Lower leg skin (tissue), 4 donors: ENCODE results near the gene HRH1. TPM values are rescaled to one million over a fixed set of nuclear protein-coding genes. Genes with fewer than 3 reads are reported as not detected.
"Not testable (repeated sequence)": the region's sequence is repeated elsewhere in the genome, so short reads cannot be mapped to it uniquely, and the experiment has no call there.

Source experiments
- DNase-seq, 2 donors: peaks; one replicate each; pipeline ENCODE4 v3.0.0-alpha.2; 2019; ENCODE audit warnings: low spot score in 2 of 2
- H3K4me3 ChIP-seq: fragments of 200-600 bp; sonication (generic); 2 replicates; pipeline ENCODE4 v1.5.1; 2017; ENCODE audit warnings: mild to moderate bottlenecking, low read depth; ENCODE audit not compliant: poor library complexity, severe bottlenecking
- POLR2A ChIP-seq, 2 donors: fragments of 450-650 bp; IDR thresholded peaks; one replicate each; pipeline ENCODE4 v1.6.1; 2016 to 2017; ENCODE audit warnings: antibody characterized with exemption in 2 of 2, mild to moderate bottlenecking in 1 of 2, moderate library complexity in 1 of 2
- WGBS, 2 donors: methylation state at CpG; one replicate each; pipeline ENCODE4 v1.1.5; 2018; 5-methylcytosine and 5-hydroxymethylcytosine counted together
- intact Hi-C: fragments of 100-400 bp; cut with DNase I; formaldehyde crosslinking; loops from one replicate; pipeline ENCODE4 v1.15.0; 2023; ENCODE audit warnings: low total_unique reads
- total RNA-seq, 4 donors: library from RNA; depleted of rRNA; stranded (reverse); fragments of >200 nt; gene quantifications; one replicate each; pipeline ENCODE4 v1.1.0, GENCODE V29; 2016
- TF ChIP-seq, protein P1 (sequence below), 3 donors: fragments of 450-650 bp; IDR thresholded peaks; one replicate each; pipeline ENCODE4 v1.5.1; 2016; ENCODE audit warnings: antibody characterized with exemption in 3 of 3, mild to moderate bottlenecking in 3 of 3, moderate library complexity in 2 of 3

HRH1 gene
- total RNA-seq, 4 donors from 2014 or later: 6.4 to 19.8 (median 10.1) TPM

DNA sequence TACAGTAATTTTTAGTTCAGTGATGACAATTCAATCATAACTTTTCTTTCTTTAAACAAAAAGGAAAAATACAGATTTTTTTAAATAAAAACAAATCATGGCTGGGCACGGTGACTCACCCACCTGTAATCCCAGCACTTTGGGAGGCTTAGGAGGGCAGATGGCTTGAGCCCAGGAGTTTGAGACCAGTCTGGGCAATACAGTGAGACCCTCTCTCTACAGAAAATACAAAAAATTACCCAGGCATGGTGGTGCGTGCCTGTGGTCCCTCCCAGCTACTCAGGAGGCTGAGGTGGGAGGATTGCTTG is 92.3 kb downstream of the HRH1 start:
- H3K4me3 ChIP-seq: no peak overlapping the region
- DNase-seq: no peak
- no peak for TF ChIP-seq POLR2A (IDR thresholded peaks at IDR 0.05)
- TF ChIP-seq, protein P1, sequence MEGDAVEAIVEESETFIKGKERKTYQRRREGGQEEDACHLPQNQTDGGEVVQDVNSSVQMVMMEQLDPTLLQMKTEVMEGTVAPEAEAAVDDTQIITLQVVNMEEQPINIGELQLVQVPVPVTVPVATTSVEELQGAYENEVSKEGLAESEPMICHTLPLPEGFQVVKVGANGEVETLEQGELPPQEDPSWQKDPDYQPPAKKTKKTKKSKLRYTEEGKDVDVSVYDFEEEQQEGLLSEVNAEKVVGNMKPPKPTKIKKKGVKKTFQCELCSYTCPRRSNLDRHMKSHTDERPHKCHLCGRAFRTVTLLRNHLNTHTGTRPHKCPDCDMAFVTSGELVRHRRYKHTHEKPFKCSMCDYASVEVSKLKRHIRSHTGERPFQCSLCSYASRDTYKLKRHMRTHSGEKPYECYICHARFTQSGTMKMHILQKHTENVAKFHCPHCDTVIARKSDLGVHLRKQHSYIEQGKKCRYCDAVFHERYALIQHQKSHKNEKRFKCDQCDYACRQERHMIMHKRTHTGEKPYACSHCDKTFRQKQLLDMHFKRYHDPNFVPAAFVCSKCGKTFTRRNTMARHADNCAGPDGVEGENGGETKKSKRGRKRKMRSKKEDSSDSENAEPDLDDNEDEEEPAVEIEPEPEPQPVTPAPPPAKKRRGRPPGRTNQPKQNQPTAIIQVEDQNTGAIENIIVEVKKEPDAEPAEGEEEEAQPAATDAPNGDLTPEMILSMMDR (IDR thresholded peaks at IDR 0.05): no peak
- WGBS, 2 donors: 88 to 93% methylated on average over 2 of the region's 2 CpGs
- intact Hi-C loops: no loop called here

DNA sequence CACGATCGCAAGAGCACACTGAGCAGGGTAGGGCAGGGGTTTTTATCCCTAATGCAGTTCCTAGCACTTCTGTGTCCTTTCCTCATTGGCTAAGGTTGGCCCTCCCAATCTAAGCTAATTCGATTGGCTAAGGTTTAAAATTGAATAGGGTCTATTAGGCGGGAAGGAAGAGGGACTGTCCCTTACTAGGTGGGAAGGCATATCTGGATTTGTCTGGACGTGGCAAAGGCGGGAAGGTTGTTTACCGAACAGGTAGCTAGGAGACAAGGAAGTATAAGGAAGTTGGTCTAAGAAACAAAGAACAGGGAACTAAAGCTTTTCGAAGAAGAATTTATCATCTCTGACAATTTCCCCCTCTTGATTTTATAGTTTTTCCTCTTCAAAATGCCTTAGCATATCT is 93.1 kb downstream of the HRH1 start:
- TF ChIP-seq POLR2A (IDR thresholded peaks at IDR 0.05): no peak
- TF ChIP-seq, protein P1 (IDR thresholded peaks at IDR 0.05): no peak
- DNase-seq: no peak
- 53 to 65% methylated on average over 8 of the region's 8 CpGs for WGBS, 2 donors
- intact Hi-C loops: no loop called here
- H3K4me3 ChIP-seq: no peak overlapping the region

DNA sequence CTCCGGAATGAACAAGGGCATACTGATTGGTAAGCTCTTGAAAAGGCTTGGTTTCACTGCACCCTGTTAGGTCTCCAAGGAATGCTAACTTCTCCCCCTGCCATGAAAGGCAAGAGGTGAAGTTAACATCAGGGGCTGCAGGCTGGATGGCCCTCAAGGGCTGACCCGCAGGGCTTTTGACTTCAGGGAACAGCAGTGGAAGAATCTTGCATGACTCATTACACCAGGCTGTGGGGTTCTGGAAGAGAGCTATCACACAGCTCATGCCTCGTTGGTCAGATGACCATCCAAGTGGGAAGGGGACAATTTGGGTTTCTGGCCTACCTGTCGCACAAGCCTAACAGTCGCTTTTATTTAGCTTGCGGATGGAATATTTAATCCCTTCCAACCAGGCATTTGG is 94.3 kb downstream of the HRH1 start:
- TF ChIP-seq, protein P1 (IDR thresholded peaks at IDR 0.05): no peak
- TF ChIP-seq POLR2A (IDR thresholded peaks at IDR 0.05): no peak
- no peak overlapping the region for H3K4me3 ChIP-seq
- intact Hi-C loops: no loop called here
- 92 to 94% methylated on average over 6 of the region's 6 CpGs for WGBS, 2 donors
- DNase-seq: no peak

DNA sequence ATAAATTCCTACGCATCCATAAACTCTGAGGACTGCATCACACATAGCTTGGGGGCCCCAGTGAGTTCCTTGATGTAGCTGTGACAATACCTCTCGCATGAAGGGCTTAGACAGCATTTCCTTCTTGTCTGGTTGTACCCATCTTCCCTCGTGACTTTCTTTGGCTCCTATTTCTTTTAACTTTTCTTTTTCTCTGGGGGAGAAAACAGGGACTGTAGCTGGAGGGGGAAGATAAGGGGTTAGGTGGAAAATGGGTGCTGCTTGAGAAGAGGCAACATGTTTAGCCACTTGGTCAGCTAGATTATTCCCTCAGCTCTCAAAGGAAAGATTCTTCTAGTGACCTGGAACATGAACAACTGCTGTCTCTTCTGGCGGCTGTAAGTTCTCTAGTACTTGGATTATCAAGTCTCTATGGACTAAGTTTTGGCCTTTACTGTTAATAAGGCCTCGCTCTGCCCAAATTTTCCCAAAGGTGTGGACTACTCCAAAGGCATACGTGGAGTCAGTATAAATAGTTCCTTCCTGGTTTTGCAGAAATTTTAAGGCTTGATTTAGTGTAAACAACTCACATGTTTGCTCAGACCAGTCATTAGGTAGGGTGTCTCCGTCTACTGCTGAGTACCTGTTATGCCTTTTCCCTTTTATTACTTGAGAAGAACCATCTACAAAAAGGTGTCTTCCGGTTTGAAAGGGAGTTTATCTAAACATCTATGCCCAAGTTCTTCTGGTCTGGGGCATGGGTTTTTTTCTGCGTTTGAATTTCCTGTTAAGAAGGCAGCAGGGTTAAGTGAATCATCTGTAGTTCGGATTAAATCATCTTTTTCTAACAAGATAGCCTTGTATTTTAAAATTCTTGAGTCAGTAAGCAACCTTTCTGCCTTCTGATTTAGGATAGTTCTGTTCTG is 96.9 kb downstream of the HRH1 start:
- DNase-seq: no peak
- intact Hi-C loops: no loop called here
- H3K4me3 ChIP-seq: no peak overlapping the region
- WGBS, 2 donors: 71 to 72% methylated on average over 10 of the region's 10 CpGs
- TF ChIP-seq, protein P1 (IDR thresholded peaks at IDR 0.05): no peak
- TF ChIP-seq POLR2A (IDR thresholded peaks at IDR 0.05): no peak

DNA sequence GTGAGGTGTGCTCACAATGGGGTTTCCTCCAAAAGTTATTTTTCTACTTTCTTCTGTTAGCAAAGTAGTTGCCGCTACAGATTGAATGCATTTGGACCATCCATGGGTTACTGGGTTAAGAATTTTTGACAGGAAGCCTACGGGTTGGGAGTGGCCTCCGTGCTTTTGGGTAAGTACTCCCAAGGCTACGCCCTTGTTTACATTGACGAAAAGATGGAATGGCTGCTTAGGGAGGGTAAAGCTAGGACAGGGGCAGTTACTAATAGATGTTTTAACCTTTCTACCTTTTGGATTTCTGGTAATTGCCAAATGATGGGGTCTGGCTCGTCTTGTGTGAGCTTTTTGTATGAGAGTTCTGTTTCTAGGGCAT is 97.5 kb downstream of the HRH1 start:
- DNase-seq: no peak
- WGBS, 2 donors: 64 to 67% methylated on average over 6 of the region's 6 CpGs
- intact Hi-C loops: no loop called here
- TF ChIP-seq, protein P1 (IDR thresholded peaks at IDR 0.05): no peak
- TF ChIP-seq POLR2A (IDR thresholded peaks at IDR 0.05): no peak
- H3K4me3 ChIP-seq: no peak overlapping the region

DNA sequence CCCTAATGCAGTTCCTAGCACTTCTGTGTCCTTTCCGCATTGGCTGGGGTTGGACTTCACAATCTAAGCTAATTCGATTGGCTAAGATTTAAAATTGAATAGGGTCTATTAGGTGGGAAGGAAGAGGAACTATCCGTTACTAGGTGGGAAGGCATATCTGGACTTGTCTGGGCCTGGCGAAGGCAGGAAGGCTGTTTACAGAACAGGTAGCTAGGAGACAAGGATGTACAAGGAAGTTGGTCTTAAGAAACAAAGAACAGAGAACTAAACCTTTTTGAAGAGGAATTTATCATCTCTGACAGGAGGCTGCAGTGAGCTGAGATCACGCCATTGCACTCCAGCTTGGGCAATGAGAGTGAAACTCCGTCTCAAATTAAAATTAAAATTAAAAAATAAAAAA is 100.6 kb downstream of the HRH1 start:
- TF ChIP-seq POLR2A (IDR thresholded peaks at IDR 0.05): no peak
- TF ChIP-seq, protein P1 (IDR thresholded peaks at IDR 0.05): no peak
- DNase-seq: no peak
- 64 to 68% methylated on average over 6 of the region's 6 CpGs for WGBS, 2 donors
- intact Hi-C loops: no loop called here
- no peak overlapping the region for H3K4me3 ChIP-seq

DNA sequence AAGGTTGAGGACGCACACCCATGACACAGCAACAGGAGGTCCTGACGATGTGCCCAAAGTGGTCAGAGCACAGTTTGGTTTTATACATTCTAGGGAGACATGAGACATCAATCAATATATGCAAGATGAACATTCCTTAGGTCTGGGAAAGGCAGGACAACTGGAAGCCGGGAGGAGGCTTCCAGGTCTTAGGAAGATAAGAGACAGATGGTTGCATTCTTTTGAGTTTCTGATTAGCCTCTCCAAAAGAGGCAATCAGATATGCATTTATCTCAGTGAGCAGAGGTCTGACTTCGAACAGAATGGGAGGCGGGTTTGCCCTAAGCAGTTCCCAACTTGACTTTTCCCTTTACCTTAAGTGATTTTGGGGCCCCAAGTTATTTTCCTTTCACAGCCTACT is 101.2 kb downstream of the HRH1 start:
- DNase-seq, intact Hi-C loops, H3K4me3 ChIP-seq: not testable (repeated sequence)
- WGBS, 2 donors: 80 to 82% methylated on average over 5 of the region's 5 CpGs
